ENCODE measurements around the gene COBL. TPM values are rescaled to one million over a fixed set of nuclear protein-coding genes. Genes with fewer than 3 reads are reported as not detected.

COBL gene
- total and polyA plus RNA-seq, 2 donors (not counting 3 experiments of a cell fraction or from before 2014, with no cell fraction given): 0.11 TPM; not detected in 1

DNA sequence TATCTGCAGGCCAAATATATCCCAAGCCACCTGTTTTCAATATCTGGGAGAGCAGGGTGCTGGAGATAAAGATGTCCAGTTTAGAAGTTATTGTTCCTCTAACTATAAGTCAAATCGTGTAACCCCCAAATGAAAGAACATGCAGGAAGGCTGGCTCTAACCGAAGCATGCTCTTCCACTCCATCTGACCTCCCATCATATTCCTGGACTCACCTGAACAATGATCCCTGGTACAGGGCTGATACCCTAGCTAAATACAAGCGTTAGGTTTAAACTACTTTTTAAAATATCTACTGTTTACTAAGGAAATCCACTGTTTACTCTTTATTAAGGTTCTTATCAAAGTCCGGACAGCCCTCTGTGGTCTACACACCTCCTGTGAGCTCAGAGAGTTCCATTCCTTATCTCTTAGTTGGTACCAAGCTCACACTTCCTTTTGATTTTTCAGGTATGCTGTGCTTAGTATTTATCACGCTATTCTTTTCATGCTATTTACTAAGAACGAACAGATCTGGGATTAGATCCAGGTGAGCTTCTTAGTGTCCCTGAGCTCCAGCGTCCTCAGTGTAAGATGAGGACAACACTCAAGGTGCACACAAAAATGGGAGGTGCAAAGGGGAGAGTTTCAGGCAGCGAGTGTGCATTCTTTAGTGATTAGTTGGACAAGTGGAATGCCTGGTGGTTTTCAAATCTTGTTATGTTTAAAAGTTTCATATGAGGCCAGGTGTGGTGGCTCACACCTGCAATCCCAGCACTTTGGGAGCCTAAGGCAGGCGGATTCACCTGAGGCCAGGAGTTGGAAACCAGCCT, 23.6 kb upstream of the COBL start:
- Histone ChIP-seq H3K27ac (ENCODE audit: insufficient read depth, low read depth, low read length) (no peak overlapping the region), H3K27me3 (ENCODE audit: control insufficient read depth in 2 of 2, insufficient read depth in 2 of 2, low read length in 2 of 2) (no peaks in the 10 kb centered on the region), H2AFZ (ENCODE audit: low read depth, low read length) (no peak overlapping the region), H3K4me2 (ENCODE audit: insufficient read depth, low read length) (no peak overlapping the region), H3K9ac (replicated peaks; ENCODE audit: extremely low read depth, insufficient read depth, low read length) (no peak overlapping the region), H3K9me1 (replicated peaks; ENCODE audit: control insufficient read depth, extremely low read depth, insufficient read depth, low read length) (no peaks in the 10 kb centered on the region), H3K9me3 (replicated peaks; ENCODE audit: control insufficient read depth, insufficient read depth, low read length) (no peaks in the 10 kb centered on the region), H4K20me1 (replicated peaks; ENCODE audit: control insufficient read depth, extremely low read depth, insufficient read depth, low read length) (no peaks in the 10 kb centered on the region), H3K79me2 (ENCODE audit: control insufficient read depth, insufficient read depth, low read length) (no peaks in the 10 kb centered on the region), H3K4me1 (ENCODE audit: control insufficient read depth, extremely low read depth, insufficient read depth, low read length) (no peaks in the 10 kb centered on the region), H3K4me3 (replicated peaks in 1 of 3; ENCODE audit: insufficient read depth in 1 of 3, low read depth in 1 of 3, low read length in 3 of 3) (no peak overlapping the region), H3K36me3 (ENCODE audit: control insufficient read depth in 2 of 2, extremely low read depth in 1 of 2, insufficient read depth in 2 of 2, low read length in 2 of 2) (no peaks in the 10 kb centered on the region)
- ChIA-PET CTCF (no interaction called here), POLR2A (no interaction called here)
- no peak for FAIRE-seq
- TF ChIP-seq POLR2A (IDR thresholded peaks at IDR 0.05; ENCODE audit: low read depth, low read length) (no peak), EZH2 (IDR thresholded peaks at IDR 0.05; ENCODE audit: borderline replicate concordance, low read depth, low read length, severe bottlenecking) (no peak), JUN (IDR thresholded peaks at IDR 0.05; ENCODE audit: borderline replicate concordance, insufficient read depth, insufficient read length, low read depth) (no peak), POLR2AphosphoS5 (IDR thresholded peaks at IDR 0.05; ENCODE audit: insufficient read depth, low read depth, low read length) (no peak), GATA2 (IDR thresholded peaks at IDR 0.05; ENCODE audit: insufficient read depth, insufficient read length, low read depth, low read length) (no peak), MYC (IDR thresholded peaks at IDR 0.05; ENCODE audit: low read depth, low read length) (no peak)
- TF ChIP-seq, protein P1, sequence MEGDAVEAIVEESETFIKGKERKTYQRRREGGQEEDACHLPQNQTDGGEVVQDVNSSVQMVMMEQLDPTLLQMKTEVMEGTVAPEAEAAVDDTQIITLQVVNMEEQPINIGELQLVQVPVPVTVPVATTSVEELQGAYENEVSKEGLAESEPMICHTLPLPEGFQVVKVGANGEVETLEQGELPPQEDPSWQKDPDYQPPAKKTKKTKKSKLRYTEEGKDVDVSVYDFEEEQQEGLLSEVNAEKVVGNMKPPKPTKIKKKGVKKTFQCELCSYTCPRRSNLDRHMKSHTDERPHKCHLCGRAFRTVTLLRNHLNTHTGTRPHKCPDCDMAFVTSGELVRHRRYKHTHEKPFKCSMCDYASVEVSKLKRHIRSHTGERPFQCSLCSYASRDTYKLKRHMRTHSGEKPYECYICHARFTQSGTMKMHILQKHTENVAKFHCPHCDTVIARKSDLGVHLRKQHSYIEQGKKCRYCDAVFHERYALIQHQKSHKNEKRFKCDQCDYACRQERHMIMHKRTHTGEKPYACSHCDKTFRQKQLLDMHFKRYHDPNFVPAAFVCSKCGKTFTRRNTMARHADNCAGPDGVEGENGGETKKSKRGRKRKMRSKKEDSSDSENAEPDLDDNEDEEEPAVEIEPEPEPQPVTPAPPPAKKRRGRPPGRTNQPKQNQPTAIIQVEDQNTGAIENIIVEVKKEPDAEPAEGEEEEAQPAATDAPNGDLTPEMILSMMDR (IDR thresholded peaks at IDR 0.05; ENCODE audit: extremely low read depth in 1 of 2, insufficient read depth in 1 of 2, low read depth in 1 of 2, low read length in 2 of 2): no peak
- intact Hi-C loops (cut with micrococcal nuclease): no loop called here
- dilution Hi-C loops (cut with MboI; ENCODE audit: extremely low pct_ligation_motif_present, low sequenced_read_pairs): no loop called here
- DNase-seq (ENCODE audit: low read depth, low spot score): no peak
- no TSS peak for BruUV-seq (replicated peaks)
